GM19240 (cell line): ENCODE data around the gene NLRP7.

ENCODE experiments used
- DNase-seq: peaks from one replicate; pipeline ENCODE4 v3.0.0; 2011; ENCODE audit warnings: low spot score; ENCODE audit not compliant: insufficient read length

Gene NLRP7

DNA sequence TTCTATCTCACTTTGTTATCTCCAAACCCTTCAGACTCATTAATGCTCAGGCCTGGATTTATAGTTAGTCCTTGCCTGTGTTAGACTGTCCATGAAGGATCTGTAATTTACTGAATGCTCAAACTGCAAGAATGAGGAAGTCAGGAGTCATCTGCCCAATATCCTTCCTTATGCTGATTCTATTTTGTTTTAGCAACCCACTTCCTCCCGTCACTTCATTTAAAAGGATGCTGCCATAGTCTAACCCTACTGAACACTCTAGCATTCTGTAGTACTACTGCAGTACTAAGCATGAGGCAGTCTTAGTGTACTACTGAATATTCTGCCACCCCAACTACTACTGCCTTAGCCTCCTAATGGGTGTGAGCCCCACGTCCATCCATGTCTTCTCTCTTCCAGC, 71.8 kb downstream of the NLRP7 start:
- DNase-seq, result no peak

GRCh38 chr19:54873990-54874389, 73.3 kb downstream of the NLRP7 start, which contains the start of gene FCAR:
TSS of gene FCAR (plus strand) at chr19:54874235. CDS start at chr19:54874290, 55 bp downstream.
- no peak for DNase-seq
